Vagina (tissue), 2 donors: ENCODE data around the gene PLPP1. TPM values are rescaled to one million over a fixed set of nuclear protein-coding genes. Genes with fewer than 3 reads are reported as not detected.

Experiments
- DNase-seq, 2 donors: peaks; one replicate each; pipeline ENCODE4 v3.0.0-alpha.2; 2017; ENCODE audit errors: extremely low spot score in 2 of 2
- H3K27ac ChIP-seq: fragments of 200-600 bp; sonication (generic); one replicate; pipeline ENCODE4 v1.5.1; 2019
- H3K27me3 ChIP-seq: fragments of 200-600 bp; sonication (generic); one replicate; pipeline ENCODE4 v1.5.1; 2019
- H3K36me3 ChIP-seq, 2 donors: fragments of 200-600 bp; sonication (generic); one replicate each; pipeline ENCODE4 v1.5.1; 2017 to 2019
- H3K4me1 ChIP-seq: fragments of 200-600 bp; sonication (generic); one replicate; pipeline ENCODE4 v1.5.1; 2019
- H3K4me3 ChIP-seq, 2 donors: fragments of 200-600 bp; sonication (generic); 1 replicate in 1 of 2; 2 replicates in 1 of 2; pipeline ENCODE4 v1.5.1; 2016 to 2019
- H3K9me3 ChIP-seq: fragments of 200-600 bp; sonication (generic); one replicate; pipeline ENCODE4 v1.5.1; 2019
- CTCF ChIP-seq, 3 experiments: fragments of 450-650 bp in 2 of 3; fragments of 200-600 bp in 1 of 3; sonication (generic) in 1 of 3; IDR thresholded peaks; one replicate each; pipeline ENCODE4 v1.5.1; 2017 to 2019; ENCODE audit warnings: antibody characterized with exemption in 3 of 3, mild to moderate bottlenecking in 2 of 3, moderate library complexity in 2 of 3
- POLR2A ChIP-seq, 2 donors: fragments of 450-650 bp; IDR thresholded peaks; one replicate each; pipeline ENCODE4 v1.6.1; 2017; ENCODE audit warnings: antibody characterized with exemption in 2 of 2, mild to moderate bottlenecking in 2 of 2, moderate library complexity in 2 of 2
- POLR2AphosphoS5 ChIP-seq, 2 donors: sonication (generic); formaldehyde crosslinking; IDR thresholded peaks; one replicate each; pipeline ENCODE4 v1.9.0; 2017; ENCODE audit warnings: antibody characterized with exemption in 2 of 2, mild to moderate bottlenecking in 2 of 2, low read depth in 1 of 2; ENCODE audit not compliant: insufficient read depth in 1 of 2
- intact Hi-C: fragments of 100-400 bp; cut with DNase I; formaldehyde crosslinking; loops from one replicate; pipeline ENCODE4 v1.15.1; 2023
- total RNA-seq: library from RNA; depleted of rRNA; stranded (reverse); fragments of >200 nt; gene quantifications from one replicate; pipeline ENCODE4 v1.2.3, GENCODE V29; 2016

Gene PLPP1
- total RNA-seq, 1 donor from 2014 or later, result 283 TPM

GRCh38 chr5:55530669-55531068 lies 4.1 kb downstream of the PLPP1 start:
- no peak overlapping the region for H3K27ac ChIP-seq
- no peak for TF ChIP-seq POLR2AphosphoS5 (IDR thresholded peaks at IDR 0.05; ENCODE audit: insufficient read depth in 1 of 2, low read depth in 1 of 2)
- no peak for TF ChIP-seq CTCF (IDR thresholded peaks at IDR 0.05)
- H3K36me3 ChIP-seq, result peaks cover 0 to 3% of the 10 kb centered on the region in 2 donors
- peaks cover 47% of the 10 kb centered on the region for H3K4me1 ChIP-seq
- no peaks in the 10 kb centered on the region for H3K27me3 ChIP-seq
- no peak for DNase-seq
- H3K4me3 ChIP-seq, result no peak overlapping the region
- no peaks in the 10 kb centered on the region for H3K9me3 ChIP-seq
- intact Hi-C loops, result no loop called here

GRCh38 chr5:55524816-55525215 lies 9.9 kb downstream of the PLPP1 start:
- Histone ChIP-seq H3K27me3 (no peaks in the 10 kb centered on the region), H3K36me3 (no peaks in the 10 kb centered on the region), H3K27ac (no peak overlapping the region), H3K4me1 (peaks cover 40% of the 10 kb centered on the region), H3K4me3 (no peak overlapping the region), H3K9me3 (no peaks in the 10 kb centered on the region)
- no peak for TF ChIP-seq POLR2A (IDR thresholded peaks at IDR 0.05)
- TF ChIP-seq CTCF (IDR thresholded peaks at IDR 0.05), result no peak
- TF ChIP-seq POLR2AphosphoS5 (IDR thresholded peaks at IDR 0.05; ENCODE audit: insufficient read depth in 1 of 2, low read depth in 1 of 2), result no peak
- DNase-seq, result no peak
- intact Hi-C loops, result no loop called here

- H3K27ac ChIP-seq, result no peak overlapping the region
- intact Hi-C loops, result no loop called here
- no peak for TF ChIP-seq POLR2A (IDR thresholded peaks at IDR 0.05)
- no peak for TF ChIP-seq POLR2AphosphoS5 (IDR thresholded peaks at IDR 0.05; ENCODE audit: insufficient read depth in 1 of 2, low read depth in 1 of 2)
- no peak for TF ChIP-seq CTCF (IDR thresholded peaks at IDR 0.05)
These were observed 11.5 kb downstream of the PLPP1 start for GRCh38 chr5:55523293-55523692.

GRCh38 chr5:55521881-55522280 lies 12.9 kb downstream of the PLPP1 start:
- Histone ChIP-seq H3K9me3 (no peaks in the 10 kb centered on the region), H3K4me3 (no peak overlapping the region), H3K27me3 (no peaks in the 10 kb centered on the region), H3K4me1 (peaks cover 45% of the 10 kb centered on the region), H3K36me3 (no peaks in the 10 kb centered on the region), H3K27ac (no peak overlapping the region)
- no peak for DNase-seq
- TF ChIP-seq CTCF (IDR thresholded peaks at IDR 0.05) (no peak), POLR2AphosphoS5 (IDR thresholded peaks at IDR 0.05; ENCODE audit: insufficient read depth in 1 of 2, low read depth in 1 of 2) (no peak), POLR2A (IDR thresholded peaks at IDR 0.05) (no peak)
- intact Hi-C loops, result no loop called here

More at GRCh38 chr5:55523293-55523692, 11.5 kb downstream of the PLPP1 start:
- no peak for DNase-seq
- Histone ChIP-seq H3K27me3 (no peaks in the 10 kb centered on the region), H3K4me1 (peaks cover 40% of the 10 kb centered on the region), H3K9me3 (no peaks in the 10 kb centered on the region), H3K36me3 (no peaks in the 10 kb centered on the region), H3K4me3 (no peak overlapping the region)

GRCh38 chr5:55520117-55520839 lies 14.5 kb downstream of the PLPP1 start:
- no peak overlapping the region for H3K27ac ChIP-seq
- TF ChIP-seq POLR2A (IDR thresholded peaks at IDR 0.05) (no peak), CTCF (IDR thresholded peaks at IDR 0.05) (no peak), POLR2AphosphoS5 (IDR thresholded peaks at IDR 0.05; ENCODE audit: insufficient read depth in 1 of 2, low read depth in 1 of 2) (no peak)
- H3K27me3 ChIP-seq, result no peaks in the 10 kb centered on the region
- no peak for DNase-seq
- intact Hi-C loops, result no loop called here
- H3K4me3 ChIP-seq, result no peak overlapping the region
- H3K4me1 ChIP-seq, result peaks cover 35% of the 10 kb centered on the region
- no peaks in the 10 kb centered on the region for H3K36me3 ChIP-seq
- H3K9me3 ChIP-seq, result no peaks in the 10 kb centered on the region
